Activated T-cell treated with anti-CD3 and anti-CD28 coated beads, Interleukin-2, amount 50 U/mL, for 72 hours (primary cell): ENCODE measurements around the gene FAM171A2. TPM values are rescaled to one million over a fixed set of nuclear protein-coding genes. Genes with fewer than 3 reads are reported as not detected.
"Not testable (repeated sequence)": the region's sequence is repeated elsewhere in the genome, so short reads cannot be mapped to it uniquely, and the experiment has no call there.

Experiments used
- ATAC-seq, 2 donors: fragments of 150-1000 bp; cut with Tn5 transposase; replicated peaks in 1 of 2; 2 replicates each; pipeline ENCODE4 v1.10.0; 2021; ENCODE audit warnings: moderate library complexity in 2 of 2, mild to moderate bottlenecking in 1 of 2
- DNase-seq, 2 donors: peaks; one replicate each; pipeline ENCODE4 v3.0.0; 2021 to 2022; ENCODE audit warnings: mixed read lengths in 1 of 2
- H3K27ac Mint-ChIP-seq: one replicate; pipeline ENCODE4 v1.8.0; 2022; ENCODE audit warnings: mild to moderate bottlenecking, moderate library complexity, mixed read lengths
- H3K27me3 Mint-ChIP-seq: one replicate; pipeline ENCODE4 v1.8.0; 2022; ENCODE audit warnings: low read depth, mixed read lengths
- H3K36me3 Mint-ChIP-seq, 2 donors: one replicate each; pipeline ENCODE4 v1.8.0; 2022; ENCODE audit warnings: mixed read lengths in 2 of 2, mild to moderate bottlenecking in 1 of 2; ENCODE audit not compliant: insufficient read depth in 2 of 2
- H3K4me1 Mint-ChIP-seq: one replicate; pipeline ENCODE4 v1.8.0; 2022; ENCODE audit warnings: low read depth, mixed read lengths
- H3K4me3 Mint-ChIP-seq, 2 donors: one replicate each; pipeline ENCODE4 v1.8.0; 2022; ENCODE audit warnings: mild to moderate bottlenecking in 2 of 2, mixed read lengths in 2 of 2, moderate library complexity in 2 of 2
- H3K9me3 Mint-ChIP-seq, 2 donors: one replicate each; pipeline ENCODE4 v1.8.0; 2022; ENCODE audit warnings: mixed read lengths in 2 of 2
- total RNA-seq, 2 donors: library from RNA; stranded (reverse); gene quantifications; one replicate each; pipeline ENCODE4 v1.2.3, GENCODE V29; 2022

FAM171A2 gene
- total RNA-seq: under 1 TPM; 0.14 to 0.41 TPM

DNA sequence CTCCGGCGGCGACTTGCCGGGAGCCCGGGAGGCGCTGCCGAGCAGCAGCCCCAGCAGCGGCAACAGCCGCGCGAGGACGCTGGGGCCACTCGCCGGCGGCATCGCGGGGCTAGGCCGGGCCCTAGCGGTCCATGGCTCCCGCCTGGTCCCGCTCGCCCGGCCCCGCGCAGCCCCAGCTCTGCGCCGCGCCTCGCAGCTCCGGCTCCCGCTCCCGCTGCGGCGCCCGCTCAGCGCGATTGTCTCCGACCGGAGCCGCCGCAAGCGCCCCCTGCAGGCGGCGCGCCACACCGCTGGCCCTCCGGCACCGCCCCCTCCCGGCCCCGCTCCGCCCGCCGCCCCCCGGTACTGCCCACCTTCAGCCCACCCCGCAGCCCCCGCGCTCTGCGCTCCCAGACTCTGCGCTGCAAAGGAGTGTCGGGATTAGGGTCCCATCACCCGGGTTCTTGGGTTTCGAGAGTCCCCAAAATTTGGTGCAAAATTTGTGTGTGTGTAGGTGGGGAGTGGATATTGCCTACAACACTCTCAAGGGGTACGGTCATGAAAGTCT lies at the start of gene FAM171A2:
Gene FAM171A2 (minus strand): TSS at position 241 of the 547 bp plus-strand sequence. CDS start 139 bp downstream, at position 102.
- no peaks in the 10 kb centered on the region for H3K9me3 Mint-ChIP-seq
- no peak within 1 kb of the TSS for H3K27ac Mint-ChIP-seq
- ATAC-seq (peak; percentile 92 to 94), DNase-seq (peak; percentile 78 to 84)
- H3K4me3 Mint-ChIP-seq: peak within 1 kb of the TSS; percentile 76 to 81
- H3K36me3 Mint-ChIP-seq: no peaks in the 10 kb centered on the region
- H3K4me1 Mint-ChIP-seq: no peaks in the 10 kb centered on the region
- H3K27me3 Mint-ChIP-seq: peaks cover 47% of the 10 kb centered on the region

DNA sequence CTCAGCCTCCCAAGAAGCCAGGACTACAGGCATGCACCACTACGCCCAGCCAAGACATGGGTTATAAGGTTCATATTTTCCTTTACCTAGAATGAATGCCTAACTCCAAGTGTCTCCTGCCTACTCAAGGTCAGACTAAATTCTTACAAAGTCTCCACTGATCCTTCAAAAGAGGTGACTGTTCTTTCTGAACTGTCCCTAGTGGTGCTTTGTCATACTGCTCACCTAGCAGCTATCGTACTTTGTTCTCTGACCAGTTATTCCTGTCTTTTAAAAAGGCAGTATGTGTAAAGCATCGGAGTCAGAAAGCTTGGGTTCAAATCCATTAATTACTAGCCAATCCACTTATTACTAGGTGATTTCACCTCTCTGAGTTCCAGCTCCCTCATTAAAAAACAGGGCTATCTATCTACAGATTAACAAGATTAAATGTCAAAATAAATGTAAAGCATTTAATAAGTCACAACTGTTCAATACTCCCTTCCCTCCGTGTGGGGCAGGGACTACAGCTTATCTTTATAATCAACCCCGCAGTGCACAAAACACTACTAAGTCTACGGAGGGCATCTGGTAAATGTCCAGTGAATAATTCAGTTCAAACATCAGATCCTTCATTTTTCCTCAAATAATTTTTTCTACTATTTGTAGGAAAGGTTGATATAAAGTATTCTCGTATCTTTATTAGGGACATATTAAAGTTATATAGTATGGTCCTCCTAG lies 45.8 kb upstream of the FAM171A2 start:
- H3K36me3 Mint-ChIP-seq: peaks cover 1 to 4% of the 10 kb centered on the region in 2 donors
- peaks cover 3% of the 10 kb centered on the region for H3K4me1 Mint-ChIP-seq
- H3K9me3 Mint-ChIP-seq: no peaks in the 10 kb centered on the region
- no peak overlapping the region for H3K27ac Mint-ChIP-seq
- DNase-seq (no peak), ATAC-seq (no peak)
- H3K27me3 Mint-ChIP-seq: no peaks in the 10 kb centered on the region
- H3K4me3 Mint-ChIP-seq: no peak overlapping the region

DNA sequence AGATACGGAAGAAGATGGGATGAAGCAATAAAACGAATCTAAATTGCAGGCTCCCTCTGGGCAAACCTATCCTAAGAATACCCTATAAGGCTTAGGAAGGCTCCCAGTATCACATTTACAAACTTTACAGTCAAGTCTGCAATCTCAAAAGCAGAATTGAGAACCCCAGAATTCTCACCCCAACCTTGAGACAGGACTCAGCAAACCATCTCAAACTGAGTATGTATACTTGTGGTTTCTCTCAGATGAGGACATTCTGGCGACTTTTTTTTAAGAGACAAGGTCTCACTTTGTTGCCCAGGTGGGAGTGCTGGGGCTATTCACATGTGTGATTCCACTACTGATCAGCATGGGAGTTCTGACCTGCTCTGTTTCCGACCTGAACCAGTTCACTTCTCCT lies 45.1 kb upstream of the FAM171A2 start:
- H3K27ac Mint-ChIP-seq: no peak overlapping the region
- no peaks in the 10 kb centered on the region for H3K27me3 Mint-ChIP-seq
- no peaks in the 10 kb centered on the region for H3K4me1 Mint-ChIP-seq
- no peak overlapping the region for H3K4me3 Mint-ChIP-seq
- DNase-seq (no peak), ATAC-seq (no peak)
- H3K9me3 Mint-ChIP-seq: no peaks in the 10 kb centered on the region
- H3K36me3 Mint-ChIP-seq: peaks cover 0 to 4% of the 10 kb centered on the region in 2 donors

DNA sequence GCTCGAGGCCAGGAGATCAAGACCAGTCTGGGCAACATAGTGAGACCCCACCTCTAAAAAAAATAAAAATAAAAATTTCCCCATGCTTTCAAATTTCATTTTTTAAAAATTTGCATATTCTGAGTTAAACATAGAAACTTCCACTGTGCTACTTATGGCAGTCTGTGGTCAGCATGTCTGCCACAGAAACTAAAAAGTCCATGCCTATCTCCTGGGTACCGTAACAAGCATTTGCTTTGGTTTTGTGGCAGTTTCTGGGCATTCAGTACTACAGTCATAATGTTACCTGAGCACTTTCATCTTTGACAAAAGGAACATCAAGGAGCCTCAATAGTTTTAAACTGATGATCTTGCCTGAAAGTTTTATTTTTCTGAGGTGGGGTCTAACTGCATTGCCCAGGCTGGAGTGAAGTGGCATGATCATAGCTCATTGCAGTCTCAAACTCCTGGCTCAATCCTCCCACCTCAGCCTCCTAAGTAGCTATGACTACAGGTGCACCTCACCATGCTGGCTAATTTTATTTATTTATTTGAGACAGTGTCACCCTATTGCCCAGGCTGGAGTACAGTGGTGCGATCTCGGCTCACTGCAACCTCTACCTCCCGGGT lies 39.0 kb upstream of the FAM171A2 start:
- peak; percentile 93 to 94 for ATAC-seq
- H3K4me3 Mint-ChIP-seq: no peak overlapping the region
- peaks cover 2 to 11% of the 10 kb centered on the region in 2 donors for H3K36me3 Mint-ChIP-seq
- peak in 1 of 2 donors; percentile 25 for DNase-seq
- H3K27me3 Mint-ChIP-seq: no peaks in the 10 kb centered on the region
- H3K9me3 Mint-ChIP-seq: no peaks in the 10 kb centered on the region
- H3K27ac Mint-ChIP-seq: peak overlapping the region; percentile 76
- H3K4me1 Mint-ChIP-seq: peaks cover 14% of the 10 kb centered on the region

DNA sequence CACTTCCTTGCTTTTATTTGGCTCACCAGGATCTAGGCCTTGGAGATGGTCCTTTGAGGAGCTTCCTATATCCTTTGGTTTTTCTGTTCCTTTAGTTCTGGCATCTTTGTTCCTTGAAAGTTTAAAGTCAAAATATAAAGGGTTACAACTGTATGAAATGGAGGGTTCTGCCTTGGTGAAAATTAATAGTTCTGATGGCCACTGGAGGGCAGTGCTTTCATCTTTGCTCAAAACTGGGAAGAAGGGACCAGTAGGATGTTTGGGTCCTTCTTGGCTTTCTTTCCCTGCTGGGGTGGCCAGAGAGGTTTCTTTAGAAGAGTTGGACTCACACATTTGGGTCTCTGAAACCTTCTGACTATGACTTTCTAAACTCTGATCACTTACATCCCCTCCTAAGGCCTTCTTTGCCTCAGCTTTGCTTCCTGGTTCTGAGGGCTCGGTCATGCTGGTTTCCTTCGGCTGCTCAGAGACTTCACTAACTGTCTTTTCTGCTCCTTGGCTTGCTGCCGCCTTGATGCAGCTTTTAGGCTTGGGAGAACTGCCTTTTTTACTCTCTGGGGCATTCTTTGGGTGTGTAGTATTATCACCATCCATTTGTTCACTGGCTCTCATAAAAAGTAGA lies 36.7 kb upstream of the FAM171A2 start:
- peaks cover 4 to 16% of the 10 kb centered on the region in 2 donors for H3K36me3 Mint-ChIP-seq
- H3K9me3 Mint-ChIP-seq: no peaks in the 10 kb centered on the region
- no peak overlapping the region for H3K27ac Mint-ChIP-seq
- no peak for ATAC-seq
- peaks cover 14% of the 10 kb centered on the region for H3K4me1 Mint-ChIP-seq
- H3K4me3 Mint-ChIP-seq: no peak overlapping the region
- H3K27me3 Mint-ChIP-seq: no peaks in the 10 kb centered on the region
- DNase-seq: no peak

GRCh38 chr17:44398692-44399691 lies 35.3 kb upstream of the FAM171A2 start:
- Mint-ChIP-seq H3K4me1 (peaks cover 18% of the 10 kb centered on the region), H3K27me3 (no peaks in the 10 kb centered on the region), H3K27ac (no peak overlapping the region), H3K4me3 (no peak overlapping the region), H3K9me3 (no peaks in the 10 kb centered on the region), H3K36me3 (peaks cover 2 to 16% of the 10 kb centered on the region in 2 donors)
- DNase-seq: no peak
- ATAC-seq: no peak

- DNase-seq (no peak), ATAC-seq (no peak)
- Mint-ChIP-seq H3K36me3 (peaks cover 2 to 16% of the 10 kb centered on the region in 2 donors), H3K27me3 (no peaks in the 10 kb centered on the region), H3K9me3 (no peaks in the 10 kb centered on the region), H3K27ac (no peak overlapping the region), H3K4me3 (no peak overlapping the region), H3K4me1 (peaks cover 18% of the 10 kb centered on the region)
These were observed 34.1 kb upstream of the FAM171A2 start for GRCh38 chr17:44397479-44398440.

GRCh38 chr17:44396946-44397345 lies 33.3 kb upstream of the FAM171A2 start:
- DNase-seq (no peak), ATAC-seq (no peak)
- peaks cover 14% of the 10 kb centered on the region for H3K4me1 Mint-ChIP-seq
- H3K4me3 Mint-ChIP-seq: no peak overlapping the region
- H3K9me3 Mint-ChIP-seq: no peaks in the 10 kb centered on the region
- no peaks in the 10 kb centered on the region for H3K27me3 Mint-ChIP-seq
- H3K36me3 Mint-ChIP-seq: peaks cover 2 to 13% of the 10 kb centered on the region in 2 donors
- no peak overlapping the region for H3K27ac Mint-ChIP-seq

GRCh38 chr17:44394833-44395232 lies 31.2 kb upstream of the FAM171A2 start:
- Mint-ChIP-seq H3K36me3 (peaks cover 2 to 9% of the 10 kb centered on the region in 2 donors), H3K27me3 (peaks cover 5% of the 10 kb centered on the region), H3K4me3 (no peak overlapping the region), H3K27ac (no peak overlapping the region), H3K4me1 (peaks cover 19% of the 10 kb centered on the region), H3K9me3 (no peaks in the 10 kb centered on the region)
- no peak for ATAC-seq
- no peak for DNase-seq

DNA sequence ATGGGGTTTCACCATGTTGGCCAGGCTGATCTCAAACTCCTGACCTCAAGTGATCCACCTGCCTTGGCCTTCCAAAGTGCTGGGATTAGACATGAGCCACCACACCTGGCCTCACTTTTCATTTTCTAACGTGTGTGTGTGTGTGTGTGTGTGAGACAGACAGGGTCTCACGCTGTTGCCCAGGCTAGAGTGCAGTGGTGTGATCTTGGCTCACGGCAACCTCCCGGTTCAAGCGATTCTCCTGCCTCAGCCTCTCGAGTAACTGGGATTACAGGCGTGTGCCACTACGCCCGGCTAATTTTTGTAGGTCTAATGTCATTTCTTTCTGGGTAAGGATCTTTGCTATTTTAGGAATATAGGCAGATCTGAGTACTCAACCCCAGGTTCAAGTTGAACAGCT lies 30.5 kb upstream of the FAM171A2 start:
- not testable (repeated sequence) for H3K27ac Mint-ChIP-seq, ATAC-seq, H3K4me3 Mint-ChIP-seq, H3K36me3 Mint-ChIP-seq, DNase-seq, H3K9me3 Mint-ChIP-seq
- Mint-ChIP-seq H3K27me3 (peaks cover 12% of the 10 kb centered on the region), H3K4me1 (peaks cover 24% of the 10 kb centered on the region)

- Mint-ChIP-seq H3K4me3 (no peak overlapping the region), H3K9me3 (no peaks in the 10 kb centered on the region), H3K36me3 (no peaks in the 10 kb centered on the region), H3K27me3 (peaks cover 20% of the 10 kb centered on the region), H3K4me1 (peaks cover 29% of the 10 kb centered on the region), H3K27ac (no peak overlapping the region)
- DNase-seq: no peak
- ATAC-seq: no peak
These were observed 26.7 kb upstream of the FAM171A2 start for GRCh38 chr17:44390250-44390870.
